WTC11 (cell line): ENCODE data around the gene TMEM183A. TPM values are rescaled to one million over a fixed set of nuclear protein-coding genes. Genes with fewer than 3 reads are reported as not detected.

ENCODE experiments used
- ATAC-seq: fragments of 200-7000 bp; cut with Tn5 transposase; 2 replicates; pipeline ENCODE4 v1.10.0; 2021; ENCODE audit warnings: mild to moderate bottlenecking, moderate library complexity
- CTCF ChIA-PET: fragments of 300-600 bp; sonication (Branson Sonifier 250); formaldehyde crosslinking; loops from one replicate; lab custom pipeline; 2021; ENCODE audit warnings: antibody characterized with exemption; lab: Charles Lee
- POLR2A ChIA-PET: fragments of 350-600 bp; sonication (Branson Sonifier 250); formaldehyde crosslinking; loops from one replicate; lab custom pipeline; 2021; ENCODE audit warnings: antibody characterized with exemption; lab: Charles Lee
- DNase-seq: peaks from one replicate; pipeline ENCODE4 v3.0.0; 2021; ENCODE audit warnings: low spot score
- H3K27ac Mint-ChIP-seq: 2 replicates; pipeline ENCODE4 v1.8.0; 2021; ENCODE audit warnings: mixed read lengths
- H3K27me3 Mint-ChIP-seq: 2 replicates; pipeline ENCODE4 v1.8.0; 2021; ENCODE audit warnings: low read depth, mild to moderate bottlenecking, moderate library complexity, mixed read lengths
- H3K36me3 Mint-ChIP-seq: 2 replicates; pipeline ENCODE4 v1.8.0; 2021; ENCODE audit warnings: mixed read lengths
- H3K4me1 Mint-ChIP-seq: 2 replicates; pipeline ENCODE4 v1.8.0; 2022; ENCODE audit warnings: mixed read lengths
- H3K4me3 Mint-ChIP-seq: 2 replicates; pipeline ENCODE4 v1.8.0; 2021; ENCODE audit warnings: mild to moderate bottlenecking, moderate library complexity, mixed read lengths
- H3K9me3 Mint-ChIP-seq: 2 replicates; pipeline ENCODE4 v1.8.0; 2021; ENCODE audit warnings: mixed read lengths
- AFF4 ChIP-seq: sonication (generic); formaldehyde crosslinking; IDR thresholded peaks from 2 replicates; pipeline ENCODE4 v1.8.1; 2023; ENCODE audit warnings: mild to moderate bottlenecking, missing genetic modification reagents, borderline replicate concordance
- CREB1 ChIP-seq: sonication (generic); formaldehyde crosslinking; IDR thresholded peaks from 2 replicates; pipeline ENCODE4 v1.8.0; 2023; ENCODE audit warnings: mild to moderate bottlenecking, missing genetic modification reagents
- CREM ChIP-seq: sonication (generic); formaldehyde crosslinking; IDR thresholded peaks from 2 replicates; pipeline ENCODE4 v1.8.1; 2022; ENCODE audit warnings: mild to moderate bottlenecking, missing genetic modification reagents, moderate library complexity
- ESRRA ChIP-seq: sonication (generic); formaldehyde crosslinking; IDR thresholded peaks from 2 replicates; pipeline ENCODE4 v1.8.1; 2022; ENCODE audit warnings: mild to moderate bottlenecking, missing genetic modification reagents, borderline replicate concordance
- GABPB1 ChIP-seq: sonication (generic); formaldehyde crosslinking; IDR thresholded peaks from 2 replicates; pipeline ENCODE4 v1.8.1; 2023; ENCODE audit warnings: mild to moderate bottlenecking, missing genetic modification reagents
- HMGA2 ChIP-seq: fragments of 250-450 bp; sonication (Bioruptor Pico); IDR thresholded peaks from 2 replicates; pipeline ENCODE4 v1.4.0; 2021; ENCODE audit warnings: mild to moderate bottlenecking, moderate library complexity
- IRF2 ChIP-seq: sonication (generic); formaldehyde crosslinking; IDR thresholded peaks from 2 replicates; pipeline ENCODE4 v1.8.0; 2022; ENCODE audit warnings: low read depth, missing genetic modification reagents, borderline replicate concordance
- KAT7 ChIP-seq: sonication (generic); formaldehyde crosslinking; IDR thresholded peaks from 2 replicates; pipeline ENCODE4 v1.8.1; 2023; ENCODE audit warnings: missing genetic modification reagents, mild to moderate bottlenecking, borderline replicate concordance
- NFATC4 ChIP-seq: fragments of 250-450 bp; sonication (Bioruptor Pico); IDR thresholded peaks from 2 replicates; pipeline ENCODE4 v1.9.0; 2021; ENCODE audit warnings: mild to moderate bottlenecking
- OVOL2 ChIP-seq: fragments of 250-450 bp; sonication (Bioruptor Pico); IDR thresholded peaks from 2 replicates; pipeline ENCODE4 v1.9.0; 2021; ENCODE audit warnings: mild to moderate bottlenecking, borderline replicate concordance
- ZNF138 ChIP-seq: sonication (generic); formaldehyde crosslinking; conservative IDR thresholded peaks from 2 replicates; pipeline ENCODE4 v1.8.1; 2022; ENCODE audit warnings: mild to moderate bottlenecking, moderate library complexity, missing genetic modification reagents
- ZNF263 ChIP-seq: sonication (generic); formaldehyde crosslinking; IDR thresholded peaks from 2 replicates; pipeline ENCODE4 v1.8.1; 2022; ENCODE audit warnings: low read depth, mild to moderate bottlenecking, moderate library complexity, missing genetic modification reagents
- ZNF423 ChIP-seq: fragments of 250-450 bp; sonication (Bioruptor Pico); IDR thresholded peaks from 2 replicates; pipeline ENCODE4 v2.1.2; 2022; ENCODE audit warnings: mild to moderate bottlenecking, moderate library complexity
- total RNA-seq: library from RNA; stranded (reverse); gene quantifications from 3 replicates; pipeline ENCODE4 v1.2.3, GENCODE V29; 2021
- TF ChIP-seq, protein P1 (sequence below): sonication (generic); formaldehyde crosslinking; IDR thresholded peaks from 2 replicates; pipeline ENCODE4 v1.8.1; 2023; ENCODE audit warnings: mild to moderate bottlenecking, missing genetic modification reagents
- TF ChIP-seq, protein P2 (sequence below): sonication (generic); formaldehyde crosslinking; IDR thresholded peaks from 2 replicates; pipeline ENCODE4 v1.8.1; 2022; ENCODE audit warnings: missing genetic modification reagents, borderline replicate concordance
- TF ChIP-seq, protein P3 (sequence below): fragments of 250-450 bp; sonication (Bioruptor Pico); conservative IDR thresholded peaks from 2 replicates; pipeline ENCODE4 v1.9.0; 2021; ENCODE audit warnings: mild to moderate bottlenecking
- TF ChIP-seq, protein P4 (sequence below): sonication (generic); formaldehyde crosslinking; IDR thresholded peaks from 2 replicates; pipeline ENCODE4 v1.8.0; 2023; ENCODE audit warnings: mild to moderate bottlenecking, missing genetic modification reagents
- TF ChIP-seq, protein P5 (sequence below): fragments of 250-450 bp; sonication (Bioruptor Pico); IDR thresholded peaks from 2 replicates; pipeline ENCODE4 v1.9.0; 2021; ENCODE audit warnings: mild to moderate bottlenecking, borderline replicate concordance
- TF ChIP-seq, protein P6 (sequence below): sonication (generic); formaldehyde crosslinking; conservative IDR thresholded peaks from 2 replicates; pipeline ENCODE4 v1.8.1; 2022; ENCODE audit warnings: mild to moderate bottlenecking, missing genetic modification reagents

Gene TMEM183A
- total RNA-seq, 1 experiment from 2014 or later: 108 TPM

- ATAC-seq: no peak
- no peak for TF ChIP-seq IRF2 (CRISPR knock-in tag)
- no peak for TF ChIP-seq CREB1
- TF ChIP-seq ZNF423 (CRISPR knock-in tag): no peak
- TF ChIP-seq, protein P1, sequence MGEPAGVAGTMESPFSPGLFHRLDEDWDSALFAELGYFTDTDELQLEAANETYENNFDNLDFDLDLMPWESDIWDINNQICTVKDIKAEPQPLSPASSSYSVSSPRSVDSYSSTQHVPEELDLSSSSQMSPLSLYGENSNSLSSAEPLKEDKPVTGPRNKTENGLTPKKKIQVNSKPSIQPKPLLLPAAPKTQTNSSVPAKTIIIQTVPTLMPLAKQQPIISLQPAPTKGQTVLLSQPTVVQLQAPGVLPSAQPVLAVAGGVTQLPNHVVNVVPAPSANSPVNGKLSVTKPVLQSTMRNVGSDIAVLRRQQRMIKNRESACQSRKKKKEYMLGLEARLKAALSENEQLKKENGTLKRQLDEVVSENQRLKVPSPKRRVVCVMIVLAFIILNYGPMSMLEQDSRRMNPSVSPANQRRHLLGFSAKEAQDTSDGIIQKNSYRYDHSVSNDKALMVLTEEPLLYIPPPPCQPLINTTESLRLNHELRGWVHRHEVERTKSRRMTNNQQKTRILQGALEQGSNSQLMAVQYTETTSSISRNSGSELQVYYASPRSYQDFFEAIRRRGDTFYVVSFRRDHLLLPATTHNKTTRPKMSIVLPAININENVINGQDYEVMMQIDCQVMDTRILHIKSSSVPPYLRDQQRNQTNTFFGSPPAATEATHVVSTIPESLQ: no peak
- no peak for TF ChIP-seq HMGA2 (CRISPR knock-in tag)
- no peak for TF ChIP-seq ZNF263
- no peak for TF ChIP-seq ESRRA
- TF ChIP-seq CREM: no peak
- TF ChIP-seq, protein P2, sequence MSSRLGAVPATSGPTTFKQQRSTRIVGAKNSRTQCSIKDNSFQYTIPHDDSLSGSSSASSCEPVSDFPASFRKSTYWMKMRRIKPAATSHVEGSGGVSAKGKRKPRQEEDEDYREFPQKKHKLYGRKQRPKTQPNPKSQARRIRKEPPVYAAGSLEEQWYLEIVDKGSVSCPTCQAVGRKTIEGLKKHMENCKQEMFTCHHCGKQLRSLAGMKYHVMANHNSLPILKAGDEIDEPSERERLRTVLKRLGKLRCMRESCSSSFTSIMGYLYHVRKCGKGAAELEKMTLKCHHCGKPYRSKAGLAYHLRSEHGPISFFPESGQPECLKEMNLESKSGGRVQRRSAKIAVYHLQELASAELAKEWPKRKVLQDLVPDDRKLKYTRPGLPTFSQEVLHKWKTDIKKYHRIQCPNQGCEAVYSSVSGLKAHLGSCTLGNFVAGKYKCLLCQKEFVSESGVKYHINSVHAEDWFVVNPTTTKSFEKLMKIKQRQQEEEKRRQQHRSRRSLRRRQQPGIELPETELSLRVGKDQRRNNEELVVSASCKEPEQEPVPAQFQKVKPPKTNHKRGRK (CRISPR knock-in tag): no peak
- no peak for TF ChIP-seq ZNF138 (CRISPR knock-in tag)
- TF ChIP-seq, protein P3, sequence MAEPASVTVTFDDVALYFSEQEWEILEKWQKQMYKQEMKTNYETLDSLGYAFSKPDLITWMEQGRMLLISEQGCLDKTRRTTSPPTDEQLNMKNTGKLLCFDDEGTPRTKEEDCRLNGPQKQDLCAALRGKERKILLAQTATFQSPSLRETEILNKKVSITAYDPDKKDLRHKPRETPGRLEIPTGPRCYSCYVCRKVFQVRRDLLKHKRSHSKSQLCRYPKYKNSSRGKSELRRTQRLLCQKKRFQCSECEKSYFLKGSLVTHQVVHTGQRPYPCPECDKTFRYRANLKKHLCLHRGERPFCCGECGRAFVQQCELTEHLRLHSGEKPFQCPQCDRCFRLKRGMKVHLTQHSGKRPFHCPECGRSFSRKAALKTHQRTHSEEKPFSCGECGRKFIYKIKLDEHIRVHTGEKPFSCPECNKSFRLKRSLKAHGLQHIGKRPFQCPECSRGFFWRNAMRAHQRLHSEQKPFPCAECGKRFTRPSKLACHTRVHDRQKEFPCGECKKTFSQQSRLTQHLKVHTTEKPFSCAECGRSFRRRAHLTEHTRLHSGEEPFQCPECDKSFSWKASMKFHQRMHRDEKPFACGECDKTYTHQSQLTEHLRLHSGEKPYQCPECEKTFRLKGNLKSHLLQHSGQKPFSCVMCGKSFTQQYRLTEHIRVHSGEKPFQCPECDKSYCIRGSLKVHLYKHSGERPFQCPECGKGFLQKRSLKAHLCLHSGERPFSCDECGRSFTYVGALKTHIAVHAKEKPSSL (CRISPR knock-in tag): no peak
- no peak for TF ChIP-seq OVOL2
- TF ChIP-seq GABPB1: no peak
- no peak for TF ChIP-seq AFF4 (CRISPR knock-in tag)
- no peak for TF ChIP-seq NFATC4 (CRISPR knock-in tag)
- no peak for TF ChIP-seq KAT7
- TF ChIP-seq, protein P4, sequence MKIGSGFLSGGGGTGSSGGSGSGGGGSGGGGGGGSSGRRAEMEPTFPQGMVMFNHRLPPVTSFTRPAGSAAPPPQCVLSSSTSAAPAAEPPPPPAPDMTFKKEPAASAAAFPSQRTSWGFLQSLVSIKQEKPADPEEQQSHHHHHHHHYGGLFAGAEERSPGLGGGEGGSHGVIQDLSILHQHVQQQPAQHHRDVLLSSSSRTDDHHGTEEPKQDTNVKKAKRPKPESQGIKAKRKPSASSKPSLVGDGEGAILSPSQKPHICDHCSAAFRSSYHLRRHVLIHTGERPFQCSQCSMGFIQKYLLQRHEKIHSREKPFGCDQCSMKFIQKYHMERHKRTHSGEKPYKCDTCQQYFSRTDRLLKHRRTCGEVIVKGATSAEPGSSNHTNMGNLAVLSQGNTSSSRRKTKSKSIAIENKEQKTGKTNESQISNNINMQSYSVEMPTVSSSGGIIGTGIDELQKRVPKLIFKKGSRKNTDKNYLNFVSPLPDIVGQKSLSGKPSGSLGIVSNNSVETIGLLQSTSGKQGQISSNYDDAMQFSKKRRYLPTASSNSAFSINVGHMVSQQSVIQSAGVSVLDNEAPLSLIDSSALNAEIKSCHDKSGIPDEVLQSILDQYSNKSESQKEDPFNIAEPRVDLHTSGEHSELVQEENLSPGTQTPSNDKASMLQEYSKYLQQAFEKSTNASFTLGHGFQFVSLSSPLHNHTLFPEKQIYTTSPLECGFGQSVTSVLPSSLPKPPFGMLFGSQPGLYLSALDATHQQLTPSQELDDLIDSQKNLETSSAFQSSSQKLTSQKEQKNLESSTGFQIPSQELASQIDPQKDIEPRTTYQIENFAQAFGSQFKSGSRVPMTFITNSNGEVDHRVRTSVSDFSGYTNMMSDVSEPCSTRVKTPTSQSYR (CRISPR knock-in tag): no peak
- TF ChIP-seq, protein P5, sequence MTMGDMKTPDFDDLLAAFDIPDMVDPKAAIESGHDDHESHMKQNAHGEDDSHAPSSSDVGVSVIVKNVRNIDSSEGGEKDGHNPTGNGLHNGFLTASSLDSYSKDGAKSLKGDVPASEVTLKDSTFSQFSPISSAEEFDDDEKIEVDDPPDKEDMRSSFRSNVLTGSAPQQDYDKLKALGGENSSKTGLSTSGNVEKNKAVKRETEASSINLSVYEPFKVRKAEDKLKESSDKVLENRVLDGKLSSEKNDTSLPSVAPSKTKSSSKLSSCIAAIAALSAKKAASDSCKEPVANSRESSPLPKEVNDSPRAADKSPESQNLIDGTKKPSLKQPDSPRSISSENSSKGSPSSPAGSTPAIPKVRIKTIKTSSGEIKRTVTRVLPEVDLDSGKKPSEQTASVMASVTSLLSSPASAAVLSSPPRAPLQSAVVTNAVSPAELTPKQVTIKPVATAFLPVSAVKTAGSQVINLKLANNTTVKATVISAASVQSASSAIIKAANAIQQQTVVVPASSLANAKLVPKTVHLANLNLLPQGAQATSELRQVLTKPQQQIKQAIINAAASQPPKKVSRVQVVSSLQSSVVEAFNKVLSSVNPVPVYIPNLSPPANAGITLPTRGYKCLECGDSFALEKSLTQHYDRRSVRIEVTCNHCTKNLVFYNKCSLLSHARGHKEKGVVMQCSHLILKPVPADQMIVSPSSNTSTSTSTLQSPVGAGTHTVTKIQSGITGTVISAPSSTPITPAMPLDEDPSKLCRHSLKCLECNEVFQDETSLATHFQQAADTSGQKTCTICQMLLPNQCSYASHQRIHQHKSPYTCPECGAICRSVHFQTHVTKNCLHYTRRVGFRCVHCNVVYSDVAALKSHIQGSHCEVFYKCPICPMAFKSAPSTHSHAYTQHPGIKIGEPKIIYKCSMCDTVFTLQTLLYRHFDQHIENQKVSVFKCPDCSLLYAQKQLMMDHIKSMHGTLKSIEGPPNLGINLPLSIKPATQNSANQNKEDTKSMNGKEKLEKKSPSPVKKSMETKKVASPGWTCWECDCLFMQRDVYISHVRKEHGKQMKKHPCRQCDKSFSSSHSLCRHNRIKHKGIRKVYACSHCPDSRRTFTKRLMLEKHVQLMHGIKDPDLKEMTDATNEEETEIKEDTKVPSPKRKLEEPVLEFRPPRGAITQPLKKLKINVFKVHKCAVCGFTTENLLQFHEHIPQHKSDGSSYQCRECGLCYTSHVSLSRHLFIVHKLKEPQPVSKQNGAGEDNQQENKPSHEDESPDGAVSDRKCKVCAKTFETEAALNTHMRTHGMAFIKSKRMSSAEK (CRISPR knock-in tag): no peak
- TF ChIP-seq, protein P6, sequence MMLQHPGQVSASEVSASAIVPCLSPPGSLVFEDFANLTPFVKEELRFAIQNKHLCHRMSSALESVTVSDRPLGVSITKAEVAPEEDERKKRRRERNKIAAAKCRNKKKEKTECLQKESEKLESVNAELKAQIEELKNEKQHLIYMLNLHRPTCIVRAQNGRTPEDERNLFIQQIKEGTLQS (CRISPR knock-in tag): no peak
Measured at GRCh38 chr1:203028784-203029553, 21.8 kb downstream of the TMEM183A start.

More at GRCh38 chr1:203028784-203029553, 21.8 kb downstream of the TMEM183A start:
- Mint-ChIP-seq H3K27ac (no peak overlapping the region), H3K4me1 (peaks cover 15% of the 10 kb centered on the region), H3K4me3 (no peak overlapping the region), H3K27me3 (peaks cover 29% of the 10 kb centered on the region), H3K36me3 (peaks cover 18% of the 10 kb centered on the region), H3K9me3 (peaks cover 9% of the 10 kb centered on the region)
- no peak for DNase-seq
- CTCF ChIA-PET: interaction anchor here (1.3 to 8.3 kb wide), 4 partner anchors 11 to 239 kb away, joined by 3 to 89 read pairs (median 38); no protein-coding TSS in a partner anchor
- POLR2A ChIA-PET: no interaction called here
